GM12801 (cell line): ENCODE measurements around the gene BST2.

Experiments
- TF ChIP-seq, protein P1 (sequence below): IDR thresholded peaks from one replicate; pipeline ENCODE4 v1.5.1; 2011; ENCODE audit warnings: control low read depth; ENCODE audit not compliant: insufficient read length; ENCODE audit errors: extremely low read depth

BST2 gene

DNA sequence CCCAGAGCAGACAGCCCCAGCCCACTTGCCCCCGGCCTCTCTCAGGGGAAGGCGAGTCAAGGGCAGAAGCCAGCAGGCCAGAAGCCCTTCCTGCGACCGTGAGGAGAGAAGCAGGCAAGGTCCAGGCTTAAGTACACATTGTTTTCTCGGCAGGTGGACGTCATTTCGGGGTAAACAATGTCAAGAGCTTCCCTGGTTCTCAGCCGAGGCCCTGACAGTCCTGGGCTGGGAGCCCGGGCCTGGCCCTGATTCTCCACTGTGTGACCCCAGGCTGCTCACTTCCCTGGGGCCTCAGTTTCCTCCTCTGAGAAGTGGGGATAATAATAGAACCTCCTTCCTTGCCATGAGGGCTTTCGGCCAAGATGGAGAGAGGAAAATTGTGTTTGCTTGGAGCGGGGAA lies 47.7 kb downstream of the BST2 start:
- TF ChIP-seq, protein P1, sequence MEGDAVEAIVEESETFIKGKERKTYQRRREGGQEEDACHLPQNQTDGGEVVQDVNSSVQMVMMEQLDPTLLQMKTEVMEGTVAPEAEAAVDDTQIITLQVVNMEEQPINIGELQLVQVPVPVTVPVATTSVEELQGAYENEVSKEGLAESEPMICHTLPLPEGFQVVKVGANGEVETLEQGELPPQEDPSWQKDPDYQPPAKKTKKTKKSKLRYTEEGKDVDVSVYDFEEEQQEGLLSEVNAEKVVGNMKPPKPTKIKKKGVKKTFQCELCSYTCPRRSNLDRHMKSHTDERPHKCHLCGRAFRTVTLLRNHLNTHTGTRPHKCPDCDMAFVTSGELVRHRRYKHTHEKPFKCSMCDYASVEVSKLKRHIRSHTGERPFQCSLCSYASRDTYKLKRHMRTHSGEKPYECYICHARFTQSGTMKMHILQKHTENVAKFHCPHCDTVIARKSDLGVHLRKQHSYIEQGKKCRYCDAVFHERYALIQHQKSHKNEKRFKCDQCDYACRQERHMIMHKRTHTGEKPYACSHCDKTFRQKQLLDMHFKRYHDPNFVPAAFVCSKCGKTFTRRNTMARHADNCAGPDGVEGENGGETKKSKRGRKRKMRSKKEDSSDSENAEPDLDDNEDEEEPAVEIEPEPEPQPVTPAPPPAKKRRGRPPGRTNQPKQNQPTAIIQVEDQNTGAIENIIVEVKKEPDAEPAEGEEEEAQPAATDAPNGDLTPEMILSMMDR, result no peak

DNA sequence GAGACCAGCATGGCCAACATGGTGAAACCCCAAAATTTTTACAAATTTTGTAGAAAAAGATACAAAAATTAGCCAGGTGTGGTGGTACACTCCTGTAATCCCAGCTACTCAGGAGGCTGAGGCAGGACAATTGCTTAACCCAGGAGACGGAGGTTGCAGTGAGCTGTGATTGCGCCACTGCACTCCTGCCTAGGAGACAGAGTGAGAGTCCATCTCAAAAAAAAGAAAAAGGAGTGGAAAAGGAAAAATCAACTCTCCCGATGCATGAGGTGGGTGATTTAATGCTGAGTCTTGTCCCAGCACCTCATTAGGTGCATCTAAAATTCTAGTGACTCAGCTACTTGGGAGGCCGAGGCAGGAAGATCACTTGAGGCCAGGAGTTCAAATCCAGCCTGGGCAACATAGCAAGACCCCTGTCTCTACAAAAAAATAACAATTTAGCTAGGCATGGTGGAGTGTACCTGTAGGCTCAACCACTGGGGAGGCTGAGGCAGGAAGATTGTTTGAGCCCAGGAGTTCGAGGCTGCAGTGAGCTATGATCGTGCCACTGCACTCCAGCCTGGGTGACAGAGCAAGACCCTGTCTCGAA lies 48.3 kb downstream of the BST2 start:
- TF ChIP-seq, protein P1, result no peak

DNA sequence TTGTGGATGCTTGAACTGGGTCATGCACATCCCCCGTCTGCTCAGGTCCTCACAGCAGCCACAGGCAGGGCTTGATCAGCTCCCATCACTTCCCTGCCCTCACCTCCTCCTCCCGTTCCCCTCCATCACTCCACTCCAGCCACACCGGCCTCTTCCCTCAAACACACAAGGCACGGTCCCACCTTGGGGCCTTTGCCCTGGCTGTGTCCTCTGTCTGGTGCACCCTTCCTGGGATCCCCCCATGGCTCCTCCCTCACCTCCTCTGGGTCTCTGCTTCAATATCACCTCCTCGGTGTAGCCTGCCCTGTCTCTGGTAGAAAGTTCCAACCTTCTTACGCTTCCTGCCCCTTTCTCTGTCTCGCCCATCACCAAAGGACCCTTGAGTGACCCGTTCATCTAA lies 52.0 kb downstream of the BST2 start:
- TF ChIP-seq, protein P1, result no peak
